ENCODE measurements around the gene FRAS1.
A peak's percentile ranks its signal among the peaks of the same experiment; 100 is the strongest.

FRAS1 gene

DNA sequence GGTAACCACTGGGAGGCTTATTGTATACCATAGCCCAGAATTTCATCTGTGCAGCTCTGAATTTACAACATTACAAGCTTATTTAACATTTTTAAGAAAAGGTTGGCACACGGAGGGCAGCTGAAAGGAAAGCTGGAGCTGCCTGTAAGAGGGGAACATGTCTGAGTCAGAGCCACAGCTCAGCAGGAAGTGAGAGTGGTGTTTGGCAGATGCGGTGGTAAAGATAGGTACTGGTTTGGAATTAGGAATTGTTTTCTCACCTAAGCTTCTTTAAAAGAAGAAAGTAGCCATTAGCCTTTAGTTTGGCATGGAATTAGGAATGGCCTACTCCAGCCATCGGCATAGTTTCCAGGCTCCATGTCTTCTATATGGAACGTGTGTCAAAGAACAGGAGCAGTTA, 321.9 kb downstream of the FRAS1 start:
- DNase-seq = no peak

DNA sequence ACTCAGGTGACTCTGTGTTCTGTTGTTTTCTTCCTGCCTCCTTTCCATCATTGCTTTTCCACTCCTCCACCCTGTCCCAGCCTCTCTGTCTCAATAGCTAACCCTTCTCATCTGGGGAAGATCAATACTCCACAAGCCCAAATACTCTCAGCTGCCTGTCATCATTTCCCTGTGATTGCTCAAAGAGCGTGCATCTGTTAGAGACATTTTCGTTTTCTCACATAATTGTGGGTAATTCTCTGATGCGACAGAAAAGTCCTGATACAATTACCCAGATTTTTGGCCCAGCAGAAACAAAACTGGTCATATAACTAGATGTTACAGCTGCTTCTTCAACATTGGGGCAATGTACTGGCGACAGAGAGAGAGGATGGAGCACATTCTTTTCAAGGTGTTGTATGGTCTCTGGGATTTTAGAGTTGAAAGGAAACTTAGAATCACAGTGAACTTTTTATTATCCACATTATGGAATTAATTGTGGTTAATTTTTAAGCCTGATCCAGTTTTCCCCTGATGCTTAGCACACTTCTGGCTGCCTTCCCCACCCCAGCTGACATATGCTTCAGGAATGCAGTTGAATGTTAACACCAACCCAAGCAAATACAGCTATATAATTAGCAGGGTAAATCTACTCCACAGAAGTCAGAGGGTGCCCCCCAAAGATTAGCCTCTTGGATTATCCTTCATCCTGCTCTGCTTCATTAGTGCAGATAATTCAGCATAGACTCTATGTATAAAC, 323.0 kb downstream of the FRAS1 start:
- no peak for DNase-seq

DNA sequence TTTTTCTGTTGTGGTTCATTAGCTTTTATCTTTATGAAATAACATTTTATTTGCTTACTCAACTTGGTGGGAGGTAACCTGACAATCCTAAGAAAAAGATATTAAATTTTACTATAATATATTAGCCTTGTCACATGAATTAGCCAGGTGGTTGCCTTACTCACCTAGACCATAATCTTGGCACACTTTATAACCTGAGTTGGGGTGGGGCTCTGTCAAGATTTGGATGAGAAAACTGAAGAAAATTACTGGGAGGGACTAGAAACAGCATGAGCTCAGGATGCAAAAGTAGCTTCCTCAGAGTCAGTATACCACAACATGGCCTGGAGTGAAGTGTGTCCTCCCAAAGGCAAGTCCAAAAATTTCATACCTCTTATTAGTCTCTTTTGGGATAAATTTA, 329.6 kb downstream of the FRAS1 start:
- no peak for DNase-seq

DNA sequence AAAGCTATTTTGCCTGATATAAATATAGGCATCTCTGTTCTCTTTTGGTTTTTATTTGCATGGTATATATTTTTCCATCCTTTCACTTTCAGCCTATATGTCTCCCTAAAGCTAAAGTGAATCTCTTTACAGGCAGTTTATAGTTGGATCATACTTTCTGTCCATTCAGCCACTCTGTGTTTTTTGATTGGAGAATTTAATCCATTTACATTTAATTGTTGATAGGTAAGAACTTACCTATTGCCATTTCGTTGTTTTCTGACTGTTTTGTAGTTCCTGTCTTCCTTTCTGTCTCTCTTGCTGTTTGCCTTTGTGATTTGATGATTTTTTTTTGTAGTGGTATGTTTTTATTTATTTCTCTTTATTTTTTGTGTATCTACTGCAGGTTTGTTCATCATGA, 338.5 kb downstream of the FRAS1 start:
- DNase-seq = no peak

DNA sequence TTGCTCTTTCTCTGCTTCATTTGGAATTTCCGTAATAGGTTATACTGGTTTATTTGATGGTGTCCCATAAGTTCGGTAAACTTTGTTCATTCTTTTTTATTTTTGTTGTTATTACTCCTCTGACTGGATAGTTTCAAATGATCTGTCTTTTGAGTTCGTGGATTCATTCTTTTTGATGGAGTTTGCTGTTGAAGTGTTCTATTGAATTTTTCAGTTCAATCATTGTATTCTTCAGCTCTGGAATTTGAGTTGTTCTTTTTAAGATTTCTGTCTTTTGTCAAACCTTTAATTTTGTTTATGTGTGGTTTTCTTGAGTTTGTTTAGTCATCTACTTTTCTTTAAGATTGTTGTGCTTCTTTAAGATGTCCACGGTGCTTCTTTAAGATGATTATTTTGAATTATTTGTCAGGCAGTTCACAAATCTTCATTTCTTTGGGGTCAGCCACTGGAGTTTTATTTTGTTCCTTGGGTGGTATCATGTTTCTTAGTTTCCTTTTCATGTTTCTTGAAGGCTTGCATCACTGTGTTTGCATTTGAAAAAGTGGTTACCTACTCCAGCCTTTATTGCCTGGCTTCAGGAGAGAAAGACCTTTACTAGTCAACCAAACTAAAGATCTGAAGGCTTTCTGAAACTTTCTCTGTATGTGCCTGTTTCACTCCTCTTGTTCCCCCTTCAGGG, 339.6 kb downstream of the FRAS1 start:
- DNase-seq = no peak

DNA sequence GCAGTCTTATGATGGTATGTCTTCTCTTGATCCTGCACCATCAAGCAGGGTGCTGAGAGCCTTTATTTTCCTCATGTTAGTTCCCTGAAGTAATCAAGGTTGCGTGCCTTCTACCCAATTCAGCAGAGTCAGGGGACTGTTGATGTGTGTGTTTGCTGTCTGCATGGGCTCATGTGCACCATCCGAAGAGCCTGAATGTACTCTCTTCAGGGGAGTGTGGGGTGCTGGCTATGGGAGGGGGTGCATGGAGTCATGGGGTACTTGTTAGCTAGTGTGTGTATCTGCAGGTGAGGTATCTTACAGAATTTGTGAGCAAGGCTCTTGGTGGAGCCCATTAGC, 340.1 kb downstream of the FRAS1 start:
- DNase-seq = no peak

DNA sequence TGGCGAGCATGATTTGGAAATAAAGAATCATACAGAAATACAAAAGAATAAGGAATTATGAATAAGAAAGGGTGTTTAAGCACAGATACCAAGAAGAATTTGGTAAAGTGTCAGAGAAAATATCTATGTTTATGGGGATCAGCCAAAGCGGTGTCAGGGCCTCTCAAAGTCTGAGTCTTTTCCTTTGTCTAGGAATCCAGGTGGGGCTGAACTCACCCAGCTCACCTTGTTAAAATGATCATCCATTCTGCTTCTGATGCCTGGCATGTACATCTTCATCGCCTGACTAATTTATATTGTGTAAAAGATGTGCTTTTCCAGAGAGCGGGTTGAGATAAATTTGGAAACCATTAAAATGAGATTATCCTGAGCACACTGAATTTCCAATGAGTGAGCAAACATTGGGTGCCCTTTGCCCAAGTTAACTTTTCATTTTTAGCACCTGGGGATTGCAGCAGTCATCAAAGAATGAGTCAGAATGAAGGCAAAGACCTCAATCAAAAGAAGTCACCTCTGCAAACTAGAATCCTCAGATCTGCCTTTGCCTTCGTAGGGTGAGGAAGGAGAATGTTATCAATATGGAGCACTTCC, 352.6 kb downstream of the FRAS1 start:
- DNase-seq = no peak

DNA sequence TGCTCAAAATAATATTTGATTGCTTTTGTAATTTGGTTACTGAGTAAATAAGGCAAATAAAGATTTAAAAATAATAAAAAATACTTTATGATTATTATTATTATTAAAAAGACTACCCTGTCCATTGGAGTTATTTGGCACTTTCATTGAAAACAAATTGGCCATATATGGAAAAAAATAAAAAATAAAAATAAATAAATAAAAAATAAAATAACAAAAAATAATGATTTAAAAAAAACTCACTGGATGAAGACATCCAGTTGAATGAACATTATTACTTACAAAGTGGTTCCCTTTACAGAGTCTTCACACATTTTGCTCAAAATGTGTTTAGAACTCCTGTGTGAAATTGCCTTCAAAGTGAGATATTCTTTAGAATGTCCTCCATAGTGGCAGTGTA, 353.1 kb downstream of the FRAS1 start:
- DNase-seq = no peak

DNA sequence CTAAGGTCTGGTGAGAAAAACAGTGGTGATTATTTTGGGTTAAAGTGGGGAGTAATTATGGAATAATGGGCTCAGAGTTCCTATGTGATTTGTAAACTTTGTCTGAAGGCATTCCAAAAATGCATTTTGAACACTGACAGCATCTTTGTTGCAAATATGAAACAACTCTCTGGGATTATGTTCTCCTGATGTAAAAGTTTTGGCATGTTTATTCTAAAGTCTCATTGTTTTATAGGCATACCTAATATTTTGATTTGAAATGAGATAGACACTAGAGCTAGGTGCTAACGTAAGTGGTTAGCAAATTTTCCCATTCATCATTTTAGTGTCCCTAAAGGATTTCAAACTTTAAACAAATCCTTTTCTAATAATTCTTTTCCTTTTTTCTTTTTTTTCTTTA, 353.6 kb downstream of the FRAS1 start:
- DNase-seq = no peak

DNA sequence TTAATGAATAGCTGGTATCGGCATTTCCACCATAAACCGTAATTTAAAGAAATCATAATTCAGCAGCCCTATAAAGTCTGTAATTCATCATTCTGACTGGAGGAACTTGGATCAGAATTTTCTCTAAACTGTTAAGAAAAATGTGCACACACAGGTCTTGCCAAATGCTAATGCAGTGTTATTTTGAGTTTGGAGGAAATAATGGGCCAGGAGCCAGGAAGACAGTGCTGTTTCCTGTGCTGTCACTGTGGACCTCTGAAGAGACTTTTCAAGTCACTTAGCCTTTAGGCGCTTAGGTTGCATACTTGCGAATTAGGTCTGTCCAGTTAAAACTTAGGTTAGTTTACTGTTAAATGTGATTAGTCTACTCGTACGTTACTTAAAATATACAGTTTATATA, 357.0 kb downstream of the FRAS1 start:
- DNase-seq = no peak

DNA sequence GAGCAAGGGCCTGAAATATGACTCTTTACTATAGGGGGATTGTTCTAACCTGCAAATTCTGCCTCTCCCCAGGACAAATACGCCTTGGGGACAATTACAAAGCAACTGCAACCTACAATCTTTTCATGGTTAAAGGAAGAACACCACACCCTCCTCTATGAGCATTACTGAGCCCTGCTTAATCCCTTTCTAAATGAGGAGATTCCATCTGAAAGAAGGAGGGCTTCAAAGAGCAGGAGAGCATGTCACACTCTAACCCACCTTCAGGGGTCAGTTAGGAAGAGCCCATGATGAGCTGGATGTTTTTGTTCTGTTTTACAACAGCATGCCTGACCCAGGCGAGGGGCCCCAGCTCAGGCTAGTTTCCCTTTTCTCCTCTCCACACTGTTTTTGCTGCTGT, 360.5 kb downstream of the FRAS1 start:
- no peak for DNase-seq

DNA sequence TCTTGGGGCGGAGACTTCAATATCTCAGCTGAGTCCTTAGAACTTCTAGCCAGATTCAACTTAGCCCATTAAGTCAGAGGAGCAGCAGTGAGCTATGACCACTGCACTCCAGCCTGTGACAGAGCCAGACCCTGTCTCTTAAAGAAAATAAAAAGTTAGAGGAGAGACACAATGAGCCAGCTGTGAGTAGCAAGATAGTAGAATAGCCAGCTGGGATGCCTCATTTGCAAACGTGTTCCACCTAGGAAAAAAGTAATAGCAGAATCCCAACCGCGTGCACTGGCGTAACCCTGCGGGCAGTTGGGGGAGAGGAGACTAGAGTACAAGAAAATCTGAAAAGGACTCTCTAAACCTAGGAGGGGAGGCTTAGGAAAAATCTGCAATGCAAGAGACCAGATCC, 361.3 kb downstream of the FRAS1 start:
- DNase-seq = no peak

DNA sequence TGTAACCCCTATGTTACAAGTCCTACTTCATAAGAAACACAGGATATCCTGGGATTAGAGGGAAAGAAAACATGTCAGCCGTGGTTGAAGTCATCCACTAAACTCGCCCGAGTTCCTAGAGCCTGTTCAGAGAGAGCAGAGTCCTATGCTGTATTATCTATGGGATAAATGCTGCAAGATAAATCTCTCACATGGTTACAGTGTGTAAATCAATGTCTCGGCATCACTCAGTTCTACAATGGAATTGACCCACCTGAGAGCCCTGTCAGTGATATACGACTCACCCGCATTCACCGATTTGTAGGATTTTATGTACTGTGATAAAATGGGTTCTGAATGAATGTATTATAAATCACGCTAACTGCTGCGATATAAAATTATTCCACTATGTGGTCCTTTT, 366.7 kb downstream of the FRAS1 start:
- DNase-seq = no peak

DNA sequence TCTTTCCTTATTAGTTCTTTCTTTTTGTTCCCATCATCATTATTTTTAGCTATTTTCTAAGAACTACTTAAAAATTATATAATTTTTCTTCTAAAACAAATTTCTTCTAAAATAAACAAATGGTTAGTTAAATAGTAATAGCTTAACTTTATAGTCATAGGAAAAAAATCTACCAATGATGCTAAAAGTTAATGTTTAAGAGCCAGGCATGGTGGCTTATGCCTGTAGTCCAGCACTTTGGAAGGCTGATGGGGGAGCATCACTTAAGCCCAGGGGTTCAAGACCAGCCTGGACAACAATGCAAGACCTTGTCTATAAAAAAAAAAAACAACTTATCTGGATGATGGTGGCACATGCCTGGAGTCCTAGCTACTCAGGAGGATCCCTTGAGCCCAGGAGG, 367.3 kb downstream of the FRAS1 start:
- no peak for DNase-seq

DNA sequence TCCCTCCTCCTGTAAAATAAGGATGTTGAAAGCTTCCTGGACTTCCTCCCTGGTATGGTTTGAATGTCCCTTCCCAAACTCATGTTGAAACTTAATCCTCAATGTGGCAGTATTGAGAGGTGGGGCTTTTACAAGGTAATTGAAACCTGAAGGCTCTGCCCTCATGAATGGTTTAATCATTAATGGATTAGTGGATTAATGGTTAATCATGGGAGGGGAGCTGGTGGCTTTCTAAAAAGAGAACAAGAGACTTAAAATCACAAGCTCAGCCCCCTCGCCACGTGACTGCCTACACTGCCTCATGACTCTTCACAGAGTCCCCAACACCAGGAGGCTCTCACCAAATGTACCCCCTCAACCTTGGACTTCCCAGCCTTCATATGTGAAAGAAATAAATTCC, 369.8 kb downstream of the FRAS1 start:
- peak in 1 of 3 donors; percentile 3 for DNase-seq

DNA sequence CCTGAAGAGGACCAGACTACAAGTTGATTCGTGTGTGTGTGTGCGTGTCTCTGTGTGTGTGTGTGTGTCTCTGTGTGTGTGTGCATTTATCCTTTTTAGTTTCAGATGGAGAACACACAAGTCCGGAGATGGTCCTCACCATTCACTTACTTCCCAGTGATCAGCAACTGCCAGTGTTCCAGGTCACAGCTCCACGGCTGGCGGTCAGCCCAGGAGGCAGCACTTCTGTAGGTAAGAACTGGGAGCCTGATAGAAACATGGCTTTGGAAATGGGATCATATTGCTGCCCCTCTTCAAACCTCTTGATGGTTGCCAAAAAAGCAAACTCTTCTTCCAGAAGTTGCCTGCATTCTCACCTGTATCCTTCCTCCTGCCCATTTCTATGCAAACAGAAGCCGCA, 371.9 kb downstream of the FRAS1 start:
- no peak for DNase-seq

DNA sequence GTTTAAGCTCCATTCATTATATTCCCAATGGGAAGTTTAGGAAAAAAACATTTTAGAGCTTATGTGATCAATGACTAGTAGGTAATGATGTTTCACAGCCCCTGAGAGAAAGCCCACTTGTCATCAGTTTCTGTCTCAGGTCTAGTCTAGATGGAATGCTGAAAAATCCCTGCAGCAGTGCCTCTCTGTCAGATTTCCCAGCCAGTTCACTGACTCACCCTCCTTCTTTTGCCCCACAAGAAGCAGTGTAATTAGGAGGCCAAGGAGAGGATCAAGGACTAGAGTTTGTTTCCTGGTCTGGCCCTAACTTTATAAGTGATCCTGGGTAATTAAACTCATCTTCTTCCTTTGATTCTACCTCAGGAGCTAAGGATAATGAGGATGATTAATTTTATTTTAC, 375.8 kb downstream of the FRAS1 start:
- no peak for DNase-seq

DNA sequence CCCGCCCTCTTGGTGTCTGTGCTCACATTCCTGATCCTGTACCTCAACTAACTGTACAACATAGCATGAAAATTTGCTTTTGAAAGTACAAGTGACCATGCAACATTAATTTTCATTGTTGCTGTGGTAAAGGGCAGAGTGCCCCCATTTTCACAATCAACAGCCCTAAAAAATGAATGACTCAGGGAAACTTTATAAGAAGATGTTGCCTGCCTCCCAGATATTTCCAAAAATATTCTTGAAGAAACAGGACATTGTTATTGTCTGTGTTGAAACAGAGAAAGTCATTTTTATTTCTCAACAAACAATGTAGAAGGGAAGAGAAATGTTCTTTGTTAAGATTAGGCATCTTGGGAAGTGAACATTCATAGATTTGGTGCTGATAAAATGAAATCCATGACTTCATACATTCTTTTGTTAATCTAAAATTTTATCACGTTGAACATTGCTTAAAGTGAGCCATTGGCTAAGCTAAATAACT, 380.5 kb downstream of the FRAS1 start:
- no peak for DNase-seq

DNA sequence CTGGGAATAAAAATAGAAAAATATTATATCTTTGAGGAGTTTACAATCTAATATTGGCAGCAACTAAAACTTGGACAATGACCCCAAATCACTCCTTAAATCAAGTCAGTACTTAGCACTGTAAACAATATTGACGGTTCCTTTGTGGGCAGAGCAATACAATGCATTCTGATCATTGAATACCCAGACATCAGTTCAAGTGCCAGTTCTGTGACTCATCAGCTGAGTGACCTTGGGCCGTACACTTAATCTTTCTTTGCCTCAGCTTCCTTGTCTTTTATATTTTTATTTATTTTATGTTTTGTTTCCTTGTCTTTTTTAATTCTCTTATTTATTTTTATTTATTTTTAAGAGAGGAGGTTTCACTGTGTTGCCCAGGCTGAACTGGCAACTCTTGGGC, 382.2 kb downstream of the FRAS1 start:
- DNase-seq = no peak

DNA sequence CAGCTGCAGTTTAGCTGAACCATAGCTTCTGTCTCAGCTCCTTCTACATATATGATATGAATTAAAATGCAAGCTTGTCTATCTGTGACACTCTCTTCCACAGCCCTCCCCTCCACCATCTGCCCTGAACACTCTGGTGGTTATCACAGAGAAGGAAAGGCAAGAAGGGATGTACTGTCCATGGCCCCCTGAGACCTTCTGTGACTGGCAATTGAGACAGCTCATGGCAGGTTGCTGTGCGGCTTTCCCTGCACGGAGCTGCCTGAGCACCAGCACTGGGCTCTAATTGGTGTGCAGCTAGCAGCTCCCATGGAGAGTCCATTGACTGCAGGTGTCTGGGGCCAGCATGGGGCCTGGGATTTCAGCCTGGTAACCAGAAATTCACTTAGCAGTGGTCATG, 384.6 kb downstream of the FRAS1 start:
- no peak for DNase-seq

DNA sequence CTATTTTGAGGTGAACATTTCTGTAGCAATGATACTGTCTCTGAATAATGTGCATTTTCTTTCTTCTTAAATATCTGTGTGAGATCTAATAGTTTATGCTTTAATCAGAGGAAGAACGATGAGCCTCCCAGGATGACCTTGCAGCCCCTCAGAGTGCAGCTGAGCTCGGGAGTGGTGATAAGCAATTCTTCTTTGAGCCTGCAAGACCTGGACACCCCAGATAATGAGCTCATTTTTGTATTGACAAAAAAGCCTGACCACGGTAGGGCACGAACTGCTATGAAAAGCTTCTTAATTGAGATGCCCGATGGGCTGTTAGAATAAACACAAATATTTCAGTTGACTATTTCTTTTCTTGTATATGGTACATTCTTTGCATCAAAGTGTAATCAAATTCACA, 389.5 kb downstream of the FRAS1 start:
- no peak for DNase-seq

DNA sequence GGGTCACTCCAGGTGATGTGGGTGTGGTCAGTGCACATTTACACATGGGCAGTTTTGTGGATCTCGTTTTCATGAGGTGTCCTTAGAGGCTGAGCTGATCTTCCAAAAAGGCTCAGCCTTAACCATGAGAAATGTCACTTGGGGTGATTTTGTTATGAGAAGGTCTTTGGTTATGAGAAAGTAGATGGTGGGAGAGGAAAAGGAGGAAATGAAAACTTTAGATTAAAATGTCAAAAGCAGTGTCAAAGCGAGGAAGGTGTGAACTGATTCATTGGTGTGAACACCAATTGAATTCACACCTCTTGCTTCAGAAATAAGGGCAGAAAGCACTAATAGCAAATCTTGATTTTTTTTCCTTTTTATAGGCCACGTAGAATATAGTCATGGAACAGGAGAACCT, 394.3 kb downstream of the FRAS1 start:
- no peak for DNase-seq

DNA sequence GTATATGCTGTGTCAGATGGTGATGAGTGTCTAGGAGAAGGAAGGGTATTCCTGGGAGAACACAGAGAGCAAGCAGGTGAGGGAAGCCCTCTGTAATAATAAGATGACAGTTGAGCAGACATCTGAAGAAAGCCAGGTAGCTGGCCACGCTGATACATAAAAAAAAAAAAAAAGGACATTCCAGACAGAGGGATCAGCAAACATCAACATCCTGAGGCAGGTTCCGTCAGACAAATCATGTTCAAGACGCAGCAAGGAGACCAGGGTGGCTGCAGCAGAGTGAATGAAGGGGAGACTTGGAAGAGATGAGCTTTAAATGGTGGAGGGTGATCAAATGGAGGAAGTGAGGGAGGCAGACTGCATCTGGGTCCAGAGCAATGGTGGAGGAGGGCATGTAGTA, 396.9 kb downstream of the FRAS1 start:
- DNase-seq = no peak

DNA sequence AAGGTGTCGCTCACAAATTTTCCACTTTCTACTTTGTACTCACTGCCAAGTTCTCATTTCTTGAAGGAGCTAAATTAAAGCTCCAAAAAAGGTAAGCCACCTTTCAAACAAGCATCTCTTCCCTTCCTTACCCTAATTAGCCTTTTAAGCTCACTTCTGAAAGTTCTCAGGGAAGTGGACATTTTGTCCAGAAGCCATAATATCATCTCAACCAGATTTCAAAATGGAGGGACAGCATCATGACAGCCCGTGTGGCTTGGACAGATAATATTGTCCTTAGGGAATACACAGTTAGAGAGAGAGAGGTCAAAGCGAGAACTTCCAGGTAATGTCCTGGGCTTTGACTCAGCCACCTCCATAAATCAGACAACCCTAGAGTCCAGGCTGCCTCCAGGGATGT, 400.6 kb downstream of the FRAS1 start:
- DNase-seq = no peak

DNA sequence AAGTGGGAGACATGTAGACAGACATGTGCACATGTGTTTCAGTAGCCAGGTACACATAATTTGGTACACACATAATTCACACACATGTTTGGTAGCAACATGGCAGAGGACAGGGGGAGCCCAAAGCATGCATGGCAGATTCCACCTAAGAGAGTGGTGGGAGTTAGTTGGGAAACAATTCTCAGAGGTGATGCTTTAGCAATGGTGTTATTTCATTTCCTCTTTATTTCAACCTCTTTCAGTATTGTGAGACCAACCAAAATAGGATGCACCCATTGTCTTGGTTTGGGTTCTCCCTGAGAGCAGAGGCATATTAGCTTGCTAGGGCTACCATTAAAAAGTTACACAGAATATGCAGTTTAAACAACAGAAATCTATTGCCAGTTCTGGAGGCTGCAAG, 402.2 kb downstream of the FRAS1 start:
- DNase-seq = no peak

All from suppressor macrophage treated with lipopolysaccharide for 1 hour (primary cell).